Fibroblast of pulmonary artery (primary cell): Measurements from ENCODE around the gene DNAH9.

Experiments used
- DNase-seq: peaks from one replicate; pipeline ENCODE4 v3.0.0-alpha.2; 2010; ENCODE audit warnings: low read depth
- H3K4me3 ChIP-seq: replicated peaks from 2 replicates; pipeline ENCODE4 v1.5.1; 2011; ENCODE audit warnings: low read depth, mild to moderate bottlenecking, control low read depth, low read length, moderate library complexity
- CTCF ChIP-seq: IDR thresholded peaks from 2 replicates; pipeline ENCODE4 v1.5.1; 2011; ENCODE audit warnings: mild to moderate bottlenecking, control low read depth, low read length, inconsistent platforms; ENCODE audit errors: missing control alignments

The DNAH9 gene

GRCh38 chr17:11719203-11719602 lies 120.9 kb downstream of the DNAH9 start:
- TF ChIP-seq CTCF, result no peak
- H3K4me3 ChIP-seq, result no peak overlapping the region
- DNase-seq, result no peak

GRCh38 chr17:11719856-11720255 lies 121.6 kb downstream of the DNAH9 start:
- no peak for TF ChIP-seq CTCF
- DNase-seq, result no peak
- H3K4me3 ChIP-seq, result no peak overlapping the region

GRCh38 chr17:11720816-11721215 lies 122.5 kb downstream of the DNAH9 start:
- DNase-seq, result no peak
- TF ChIP-seq CTCF, result no peak

GRCh38 chr17:11730747-11731146 lies 132.5 kb downstream of the DNAH9 start:
- TF ChIP-seq CTCF, result no peak
- no peak overlapping the region for H3K4me3 ChIP-seq
- no peak for DNase-seq

More at GRCh38 chr17:11720816-11721215, 122.5 kb downstream of the DNAH9 start:
- no peak overlapping the region for H3K4me3 ChIP-seq

- TF ChIP-seq CTCF, result no peak
- no peak overlapping the region for H3K4me3 ChIP-seq
Measured at GRCh38 chr17:11736613-11737312, 138.5 kb downstream of the DNAH9 start.

GRCh38 chr17:11737313-11737679 lies 139.0 kb downstream of the DNAH9 start:
- no peak overlapping the region for H3K4me3 ChIP-seq
- no peak for TF ChIP-seq CTCF
- no peak for DNase-seq

More at GRCh38 chr17:11736613-11737312, 138.5 kb downstream of the DNAH9 start:
- DNase-seq, result no peak

- no peak for DNase-seq
- no peak overlapping the region for H3K4me3 ChIP-seq
- no peak for TF ChIP-seq CTCF
Measured at GRCh38 chr17:11738151-11738550, 139.9 kb downstream of the DNAH9 start.
